Neural progenitor cell (in vitro differentiated cells): Measurements from ENCODE around the gene TMEM204. TPM values are rescaled to one million over a fixed set of nuclear protein-coding genes. Genes with fewer than 3 reads are reported as not detected.

Experiments
- DNase-seq: peaks from one replicate; pipeline ENCODE4 v3.0.0-alpha.2; 2016; ENCODE audit warnings: low spot score
- H2AFZ ChIP-seq: fragments of 200-600 bp; sonication (generic); replicated peaks from 2 replicates; pipeline ENCODE4 v1.6.1; 2016; ENCODE audit warnings: antibody characterized with exemption
- H3F3A ChIP-seq: fragments of 200-600 bp; sonication (generic); 2 replicates; pipeline ENCODE4 v1.6.1; 2016; ENCODE audit warnings: antibody characterized with exemption, low read depth
- H3K27ac ChIP-seq: fragments of 200-600 bp; sonication (generic); 2 replicates; pipeline ENCODE4 v1.5.1; 2016; ENCODE audit warnings: mild to moderate bottlenecking
- H3K27me3 ChIP-seq: fragments of 200-600 bp; sonication (generic); 2 replicates; pipeline ENCODE4 v1.6.1; 2016; ENCODE audit warnings: mild to moderate bottlenecking, moderate library complexity
- H3K36me3 ChIP-seq: fragments of 200-600 bp; sonication (generic); 2 replicates; pipeline ENCODE4 v1.5.1; 2016
- H3K4me1 ChIP-seq: fragments of 200-600 bp; sonication (generic); 2 replicates; pipeline ENCODE4 v1.6.1; 2016; ENCODE audit warnings: mixed run types
- H3K4me2 ChIP-seq: fragments of 200-600 bp; sonication (generic); 2 replicates; pipeline ENCODE4 v1.6.1; 2016
- H3K4me3 ChIP-seq: fragments of 200-600 bp; sonication (generic); 2 replicates; pipeline ENCODE4 v1.5.1; 2016
- H3K79me2 ChIP-seq: fragments of 200-600 bp; sonication (generic); 2 replicates; pipeline ENCODE4 v1.6.1; 2016; ENCODE audit warnings: low read depth
- H3K9ac ChIP-seq: fragments of 200-600 bp; sonication (generic); 2 replicates; pipeline ENCODE4 v1.6.1; 2016
- H3K9me3 ChIP-seq: fragments of 200-600 bp; sonication (generic); 2 replicates; pipeline ENCODE4 v1.5.1; 2016; ENCODE audit warnings: low read depth
- H4K20me1 ChIP-seq: fragments of 200-600 bp; sonication (generic); 2 replicates; pipeline ENCODE4 v1.6.1; 2016; ENCODE audit warnings: low read depth
- H3K27ac Mint-ChIP-seq: 3 replicates; pipeline ENCODE4 v1.8.0; 2021; ENCODE audit warnings: mixed read lengths
- H3K27me3 Mint-ChIP-seq: 2 replicates; pipeline ENCODE4 v1.8.0; 2022; ENCODE audit warnings: low read depth, mild to moderate bottlenecking, inconsistent platforms, moderate library complexity, mixed read lengths; ENCODE audit not compliant: insufficient read depth
- H3K36me3 Mint-ChIP-seq: 3 replicates; pipeline ENCODE4 v1.8.0; 2021; ENCODE audit warnings: mixed read lengths
- H3K4me1 Mint-ChIP-seq: 3 replicates; pipeline ENCODE4 v1.8.0; 2021; ENCODE audit warnings: mixed read lengths
- H3K4me3 Mint-ChIP-seq: 3 replicates; pipeline ENCODE4 v1.8.0; 2021; ENCODE audit warnings: mild to moderate bottlenecking, moderate library complexity, mixed read lengths
- H3K9me3 Mint-ChIP-seq: 3 replicates; pipeline ENCODE4 v1.8.0; 2020; ENCODE audit warnings: mixed read lengths
- EZH2 ChIP-seq: fragments of 200-600 bp; sonication (generic); IDR thresholded peaks from 2 replicates; pipeline ENCODE4 v1.6.1; 2017; ENCODE audit warnings: antibody characterized with exemption, mild to moderate bottlenecking, moderate library complexity
- EZH2phosphoT487 ChIP-seq: fragments of 200-600 bp; sonication (generic); IDR thresholded peaks from 2 replicates; pipeline ENCODE4 v1.6.1; 2017; ENCODE audit warnings: antibody characterized with exemption
- total RNA-seq: library from RNA; depleted of rRNA; stranded (reverse); fragments of >200 nt; gene quantifications from 2 replicates; pipeline ENCODE4 v1.2.3, GENCODE V29; 2015; ENCODE audit warnings: low replicate concordance
- TF ChIP-seq, protein P1 (sequence below): fragments of 200-600 bp; sonication (generic); IDR thresholded peaks from 2 replicates; pipeline ENCODE4 v1.5.1; 2017; ENCODE audit warnings: antibody characterized with exemption, mild to moderate bottlenecking

Gene TMEM204
- total RNA-seq, 1 donor from 2014 or later: not detected

DNA sequence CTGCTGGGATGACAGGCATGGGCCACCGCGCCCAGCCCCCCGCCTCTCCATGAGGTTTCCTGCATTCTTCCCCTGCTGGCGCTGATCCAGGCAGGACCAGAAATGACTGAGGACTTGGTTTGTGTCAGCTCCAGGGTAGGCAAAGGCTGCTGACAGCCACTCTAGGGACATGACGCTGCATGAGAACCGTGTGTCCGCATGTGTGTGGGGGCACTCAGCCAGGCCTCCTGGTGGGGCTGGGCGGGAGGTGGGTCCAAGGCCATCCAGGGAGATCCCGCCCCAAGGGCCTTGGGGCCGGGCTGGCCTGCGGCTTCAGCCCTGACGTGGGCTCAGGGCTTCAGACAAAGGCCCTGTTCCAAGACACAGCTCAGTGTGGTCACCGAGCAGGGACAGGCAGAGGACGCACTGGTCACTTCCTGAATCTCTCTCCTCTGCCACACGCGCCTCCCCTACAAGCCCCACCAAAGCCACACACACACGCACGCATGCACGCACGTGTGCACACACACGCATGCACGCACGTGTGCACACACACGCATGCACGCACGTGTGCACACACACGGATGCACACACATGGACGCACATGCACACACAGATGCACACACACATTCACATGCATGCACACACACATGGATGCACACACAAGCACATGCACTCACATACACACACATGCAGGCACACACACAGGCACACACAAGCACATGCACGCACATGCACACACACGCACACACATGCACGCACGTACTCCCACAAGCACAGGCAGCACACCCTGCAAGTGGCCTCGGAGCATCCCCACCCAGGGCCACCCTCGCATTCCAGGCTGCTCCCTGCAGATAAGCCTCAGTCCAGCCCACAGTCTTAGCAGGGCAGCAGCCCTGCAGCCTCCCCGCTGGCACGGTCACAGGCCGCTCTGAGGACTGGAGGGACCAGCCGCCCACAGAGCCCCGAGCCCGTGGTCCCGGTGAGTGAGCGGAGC lies 5.3 kb upstream of the TMEM204 start:
- peak overlapping the region; percentile 66 for H3K4me3 Mint-ChIP-seq
- Histone ChIP-seq H3K9me3 (no peaks in the 10 kb centered on the region), H3K4me2 (no peak overlapping the region), H3K36me3 (no peaks in the 10 kb centered on the region), H3K27me3 (no peaks in the 10 kb centered on the region), H3K79me2 (no peaks in the 10 kb centered on the region), H3K9ac (no peak overlapping the region), H3K4me3 (no peak overlapping the region), H3F3A (no peaks in the 10 kb centered on the region), H3K4me1 (no peaks in the 10 kb centered on the region), H4K20me1 (no peaks in the 10 kb centered on the region), H2AFZ (no peak overlapping the region), H3K27ac (no peak overlapping the region)
- peak; percentile 15 for DNase-seq
- H3K27ac Mint-ChIP-seq: peak overlapping the region; percentile 11
- no peaks in the 10 kb centered on the region for H3K36me3 Mint-ChIP-seq
- no peaks in the 10 kb centered on the region for H3K27me3 Mint-ChIP-seq
- H3K9me3 Mint-ChIP-seq: no peaks in the 10 kb centered on the region
- TF ChIP-seq EZH2phosphoT487 (no peak), EZH2 (no peak)
- TF ChIP-seq, protein P1, sequence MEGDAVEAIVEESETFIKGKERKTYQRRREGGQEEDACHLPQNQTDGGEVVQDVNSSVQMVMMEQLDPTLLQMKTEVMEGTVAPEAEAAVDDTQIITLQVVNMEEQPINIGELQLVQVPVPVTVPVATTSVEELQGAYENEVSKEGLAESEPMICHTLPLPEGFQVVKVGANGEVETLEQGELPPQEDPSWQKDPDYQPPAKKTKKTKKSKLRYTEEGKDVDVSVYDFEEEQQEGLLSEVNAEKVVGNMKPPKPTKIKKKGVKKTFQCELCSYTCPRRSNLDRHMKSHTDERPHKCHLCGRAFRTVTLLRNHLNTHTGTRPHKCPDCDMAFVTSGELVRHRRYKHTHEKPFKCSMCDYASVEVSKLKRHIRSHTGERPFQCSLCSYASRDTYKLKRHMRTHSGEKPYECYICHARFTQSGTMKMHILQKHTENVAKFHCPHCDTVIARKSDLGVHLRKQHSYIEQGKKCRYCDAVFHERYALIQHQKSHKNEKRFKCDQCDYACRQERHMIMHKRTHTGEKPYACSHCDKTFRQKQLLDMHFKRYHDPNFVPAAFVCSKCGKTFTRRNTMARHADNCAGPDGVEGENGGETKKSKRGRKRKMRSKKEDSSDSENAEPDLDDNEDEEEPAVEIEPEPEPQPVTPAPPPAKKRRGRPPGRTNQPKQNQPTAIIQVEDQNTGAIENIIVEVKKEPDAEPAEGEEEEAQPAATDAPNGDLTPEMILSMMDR: no peak
- peaks cover 3% of the 10 kb centered on the region for H3K4me1 Mint-ChIP-seq

DNA sequence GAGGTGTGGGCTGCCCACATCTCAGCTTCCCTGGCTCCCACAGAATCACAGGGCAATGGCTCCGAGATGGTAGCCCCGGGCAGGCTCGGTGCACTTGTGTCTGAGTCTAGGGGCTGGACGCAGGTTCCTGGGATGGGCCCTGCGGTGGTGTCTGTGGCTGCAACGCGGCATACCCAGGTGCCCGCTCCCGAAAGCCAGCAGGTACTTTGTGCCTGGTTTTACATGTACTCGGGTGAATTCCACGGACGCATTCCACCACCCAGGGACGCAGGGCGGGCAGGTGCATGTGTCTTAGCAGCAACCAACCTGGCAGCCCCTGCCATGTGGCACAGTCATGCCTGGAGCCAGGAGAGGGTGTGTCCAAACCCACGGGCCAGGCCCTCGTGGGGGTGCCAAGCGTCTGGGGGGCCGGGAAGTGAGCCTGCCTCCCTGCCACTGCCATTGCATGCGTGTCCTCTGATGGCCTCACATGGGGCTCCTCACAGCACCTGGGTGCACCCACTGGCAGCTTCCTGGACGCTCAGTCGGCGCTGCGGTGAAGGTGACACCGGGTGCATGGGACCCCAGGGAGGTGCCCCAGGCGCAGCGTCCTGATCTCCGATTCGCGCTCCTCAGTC lies 4.4 kb upstream of the TMEM204 start:
- H3K27ac Mint-ChIP-seq: no peak overlapping the region
- Histone ChIP-seq H4K20me1 (no peaks in the 10 kb centered on the region), H3K4me2 (no peak overlapping the region), H3K36me3 (no peaks in the 10 kb centered on the region), H3K9ac (no peak overlapping the region), H3K9me3 (no peaks in the 10 kb centered on the region), H3K27me3 (no peaks in the 10 kb centered on the region), H3F3A (no peaks in the 10 kb centered on the region), H3K4me1 (no peaks in the 10 kb centered on the region), H3K4me3 (no peak overlapping the region), H3K27ac (no peak overlapping the region), H2AFZ (no peak overlapping the region), H3K79me2 (no peaks in the 10 kb centered on the region)
- DNase-seq: no peak
- H3K4me1 Mint-ChIP-seq: peaks cover 3% of the 10 kb centered on the region
- no peaks in the 10 kb centered on the region for H3K9me3 Mint-ChIP-seq
- no peaks in the 10 kb centered on the region for H3K27me3 Mint-ChIP-seq
- TF ChIP-seq, protein P1: no peak
- TF ChIP-seq EZH2 (no peak), EZH2phosphoT487 (no peak)
- H3K36me3 Mint-ChIP-seq: no peaks in the 10 kb centered on the region
- H3K4me3 Mint-ChIP-seq: no peak overlapping the region

DNA sequence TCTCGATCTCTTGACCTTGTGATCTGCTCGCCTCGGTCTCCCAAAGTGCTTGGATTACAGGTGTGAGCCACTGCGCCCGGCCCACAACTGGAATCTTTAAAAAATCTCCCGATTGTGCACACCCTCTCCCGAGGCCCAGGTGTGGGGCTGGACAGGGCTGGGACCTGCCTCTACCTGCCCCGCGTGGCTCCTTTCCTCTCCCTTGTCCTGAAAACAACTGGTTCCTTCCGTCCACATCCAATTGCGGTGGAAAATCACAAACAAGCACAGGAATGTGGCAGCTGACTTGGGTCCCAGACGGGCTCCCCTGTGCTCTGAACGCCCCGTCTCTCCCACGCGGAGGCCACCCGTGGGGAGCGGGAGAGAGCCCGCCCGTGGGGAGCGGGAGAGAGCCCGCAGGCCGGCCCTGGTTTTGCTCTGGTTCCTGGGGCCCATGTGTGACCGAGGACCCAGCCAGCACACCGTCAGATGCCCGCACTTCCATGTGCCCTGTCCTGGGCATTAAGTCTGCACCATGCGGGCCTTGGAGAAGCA lies 3.0 kb upstream of the TMEM204 start:
- H3K27me3 Mint-ChIP-seq: no peaks in the 10 kb centered on the region
- H4K20me1 ChIP-seq: no peaks in the 10 kb centered on the region

More for the DNA sequence above, 3.0 kb upstream of the TMEM204 start:
- DNase-seq: no peak
- no peak overlapping the region for H3K27ac ChIP-seq
- H3K9me3 ChIP-seq: no peaks in the 10 kb centered on the region
- no peaks in the 10 kb centered on the region for H3K27me3 ChIP-seq
- no peaks in the 10 kb centered on the region for H3K9me3 Mint-ChIP-seq
- no peaks in the 10 kb centered on the region for H3K79me2 ChIP-seq
- no peak overlapping the region for H2AFZ ChIP-seq
- no peak overlapping the region for H3K9ac ChIP-seq
- H3F3A ChIP-seq: no peaks in the 10 kb centered on the region
- H3K36me3 Mint-ChIP-seq: no peaks in the 10 kb centered on the region
- no peaks in the 10 kb centered on the region for H3K36me3 ChIP-seq
- no peak for TF ChIP-seq EZH2phosphoT487
- no peak for TF ChIP-seq EZH2
- TF ChIP-seq, protein P1: no peak
- H3K4me2 ChIP-seq: no peak overlapping the region
- H3K27ac Mint-ChIP-seq: no peak overlapping the region
- H3K4me3 Mint-ChIP-seq: peak overlapping the region; percentile 33
- H3K4me1 ChIP-seq: no peaks in the 10 kb centered on the region
- H3K4me1 Mint-ChIP-seq: peaks cover 8% of the 10 kb centered on the region
- no peak overlapping the region for H3K4me3 ChIP-seq
